BLaER1 (cell line): ENCODE results near the gene FHL3.
"Not testable (repeated sequence)": the region's sequence is repeated elsewhere in the genome, so short reads cannot be mapped to it uniquely, and the experiment has no call there.

Experiments used
- H3K27ac ChIP-seq: shearing (Covaris generic); formaldehyde crosslinking; 2 replicates; pipeline ENCODE4 v1.8.1; 2022
- H3K27me3 ChIP-seq: shearing (Covaris generic); formaldehyde crosslinking; 2 replicates; pipeline ENCODE4 v1.8.1; 2022
- H3K36me3 ChIP-seq: shearing (Covaris generic); formaldehyde crosslinking; 2 replicates; pipeline ENCODE4 v1.8.1; 2022
- H3K4me1 ChIP-seq: shearing (Covaris generic); formaldehyde crosslinking; 2 replicates; pipeline ENCODE4 v1.8.1; 2022
- H3K4me2 ChIP-seq: shearing (Covaris generic); formaldehyde crosslinking; 2 replicates; pipeline ENCODE4 v1.8.1; 2022
- H3K4me3 ChIP-seq: shearing (Covaris generic); formaldehyde crosslinking; 2 replicates; pipeline ENCODE4 v1.8.1; 2022
- H3K9ac ChIP-seq: shearing (Covaris generic); formaldehyde crosslinking; 2 replicates; pipeline ENCODE4 v1.8.1; 2022
- H3K9me3 ChIP-seq: shearing (Covaris generic); formaldehyde crosslinking; 2 replicates; pipeline ENCODE4 v1.8.1; 2022
- H4K20me1 ChIP-seq: shearing (Covaris generic); formaldehyde crosslinking; 2 replicates; pipeline ENCODE4 v1.8.1; 2022
- Cebpa-rat ChIP-seq: shearing (Covaris generic); IDR thresholded peaks from 2 replicates; pipeline ENCODE4 v1.8.1; 2022

The FHL3 gene

DNA sequence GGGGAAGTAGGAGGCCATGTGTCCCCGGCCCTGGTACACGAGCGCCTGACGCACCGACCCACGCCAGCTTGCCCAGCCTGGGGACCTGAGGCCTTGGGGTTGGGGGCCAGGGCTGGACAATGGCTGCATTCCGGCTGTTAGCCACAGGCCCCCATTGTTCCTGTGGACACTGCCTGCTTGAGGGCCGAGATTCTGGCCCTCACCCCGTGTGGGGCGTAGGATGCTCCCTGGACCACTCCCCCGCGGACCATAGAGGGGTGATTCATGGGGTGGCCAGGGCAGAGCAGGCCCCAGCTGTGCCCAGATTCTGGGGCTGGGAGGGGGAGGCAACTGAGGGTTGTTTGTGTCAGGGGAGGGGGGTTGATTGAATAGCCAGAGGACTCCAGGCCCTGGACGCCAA, 29.6 kb upstream of the FHL3 start:
- no peaks in the 10 kb centered on the region for H3K27me3 ChIP-seq
- no peak overlapping the region for H3K4me2 ChIP-seq
- no peak overlapping the region for H3K4me3 ChIP-seq
- no peak for TF ChIP-seq Cebpa-rat
- H3K9ac ChIP-seq = no peak overlapping the region
- no peak overlapping the region for H3K27ac ChIP-seq
- H3K9me3 ChIP-seq = no peaks in the 10 kb centered on the region
- peaks cover 49% of the 10 kb centered on the region for H3K4me1 ChIP-seq
- H3K36me3 ChIP-seq = no peaks in the 10 kb centered on the region
- no peaks in the 10 kb centered on the region for H4K20me1 ChIP-seq

DNA sequence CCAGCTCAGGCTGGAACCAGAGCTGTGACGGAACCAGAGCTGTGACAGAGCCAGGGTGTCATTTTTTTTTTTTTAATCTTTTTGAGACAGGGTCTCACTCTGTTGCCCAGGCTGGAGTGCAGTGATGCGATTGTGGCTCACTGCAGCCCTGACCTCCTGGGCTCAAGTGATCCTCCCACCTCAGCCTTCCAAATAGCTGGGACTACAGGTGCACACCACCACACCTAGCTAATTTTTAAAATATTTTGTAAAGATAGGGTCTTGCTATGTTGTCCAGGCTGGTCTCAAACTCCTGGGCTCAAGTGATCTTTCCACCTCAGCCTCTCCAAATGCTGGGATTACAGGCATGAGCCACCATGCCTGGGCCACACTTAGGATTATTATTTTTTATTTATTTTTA, 27.7 kb upstream of the FHL3 start:
- Histone ChIP-seq H3K4me2 (peak overlapping the region; percentile 55; the same call in 1 of the 2 replicates), H3K4me1 (peaks cover 51% of the 10 kb centered on the region)
- H3K27ac ChIP-seq, H3K36me3 ChIP-seq, H3K9me3 ChIP-seq, H3K27me3 ChIP-seq, H3K4me3 ChIP-seq, H3K9ac ChIP-seq, H4K20me1 ChIP-seq: not testable (repeated sequence)

DNA sequence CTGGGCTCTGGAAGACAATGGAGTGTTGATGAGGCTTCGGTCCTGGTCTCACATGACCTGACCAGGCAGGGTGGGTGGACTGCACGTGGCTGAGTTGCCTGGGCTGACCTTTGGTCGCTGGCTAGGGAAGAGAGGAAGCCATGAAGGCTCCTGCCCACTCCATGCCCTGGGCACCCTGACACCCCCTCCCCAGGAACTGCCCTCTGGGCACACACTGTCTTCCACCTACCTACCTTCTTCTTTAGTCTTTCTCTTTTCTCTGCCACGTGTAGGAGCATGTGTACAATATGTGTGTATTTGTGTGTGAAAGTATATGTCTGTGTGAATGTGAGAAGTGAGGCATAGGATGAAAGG, 26.2 kb upstream of the FHL3 start:
- Histone ChIP-seq H3K4me2 (peak overlapping the region; percentile 87; the same call in 1 of the 2 replicates), H4K20me1 (0 out of 2 replicates have a peak, but pooled peaks cover 4% of the 10 kb centered on the region), H3K36me3 (peaks cover 7% of the 10 kb centered on the region), H3K9ac (no peak overlapping the region), H3K4me1 (peaks cover 64% of the 10 kb centered on the region), H3K27ac (no peak overlapping the region), H3K27me3 (no peaks in the 10 kb centered on the region), H3K9me3 (no peaks in the 10 kb centered on the region), H3K4me3 (no peak overlapping the region)
- TF ChIP-seq Cebpa-rat = no peak

DNA sequence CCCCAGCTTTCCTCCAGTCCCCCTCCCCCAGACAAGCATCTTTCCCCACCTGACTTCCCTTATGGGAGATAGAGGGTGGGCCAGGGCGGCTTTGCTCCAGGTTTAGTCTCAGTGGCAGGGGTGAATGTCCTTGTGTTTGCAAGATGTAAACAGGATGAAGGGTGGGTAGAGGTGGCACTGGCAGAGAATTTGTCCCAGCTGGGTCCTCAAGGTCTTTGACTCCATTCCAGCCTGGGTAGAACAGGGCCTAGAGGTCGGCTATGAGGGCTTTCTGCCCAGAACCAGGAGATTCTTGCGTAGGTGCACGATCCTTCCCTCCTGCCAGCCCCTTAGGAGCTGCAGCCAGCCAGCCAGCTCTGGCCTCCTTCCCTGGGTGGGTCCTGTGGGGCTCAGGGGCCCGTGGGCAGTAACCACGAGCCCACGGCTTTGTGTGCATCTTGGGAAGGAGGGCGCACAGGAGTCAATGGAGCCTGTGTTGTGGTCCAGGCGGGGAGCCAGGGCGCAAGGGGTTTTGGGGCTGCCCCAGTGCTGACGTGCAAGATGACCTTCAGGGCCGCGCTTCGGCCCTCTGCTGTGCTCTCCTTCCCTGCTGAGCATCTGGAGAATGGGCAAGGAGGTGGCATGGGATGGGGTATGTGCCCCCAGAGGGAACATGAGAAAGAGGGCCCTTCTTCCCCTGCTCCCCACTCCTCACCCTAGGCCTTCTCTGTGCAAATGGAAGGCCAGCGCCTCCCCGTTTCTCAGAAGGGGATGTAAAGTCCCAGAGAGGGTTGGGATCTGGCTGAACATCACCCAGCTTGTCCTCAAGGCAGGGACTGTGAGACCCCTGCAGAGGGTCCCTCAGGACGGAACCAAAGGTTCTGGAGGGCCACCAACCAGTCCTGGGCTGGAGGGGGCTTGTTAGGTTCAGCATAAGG, 25.5 kb upstream of the FHL3 start:
- H3K9me3 ChIP-seq = no peaks in the 10 kb centered on the region
- 0 out of 2 replicates have a peak, but pooled peaks cover 4% of the 10 kb centered on the region for H4K20me1 ChIP-seq
- H3K9ac ChIP-seq = peak overlapping the region; percentile 65
- H3K27ac ChIP-seq = peak overlapping the region; percentile 72
- no peak for TF ChIP-seq Cebpa-rat
- H3K4me3 ChIP-seq = peak overlapping the region; percentile 5; the same call in 1 of the 2 replicates
- H3K27me3 ChIP-seq = no peaks in the 10 kb centered on the region
- H3K4me1 ChIP-seq = peaks cover 70% of the 10 kb centered on the region
- peaks cover 13% of the 10 kb centered on the region for H3K36me3 ChIP-seq
- peak overlapping the region; percentile 87 for H3K4me2 ChIP-seq

DNA sequence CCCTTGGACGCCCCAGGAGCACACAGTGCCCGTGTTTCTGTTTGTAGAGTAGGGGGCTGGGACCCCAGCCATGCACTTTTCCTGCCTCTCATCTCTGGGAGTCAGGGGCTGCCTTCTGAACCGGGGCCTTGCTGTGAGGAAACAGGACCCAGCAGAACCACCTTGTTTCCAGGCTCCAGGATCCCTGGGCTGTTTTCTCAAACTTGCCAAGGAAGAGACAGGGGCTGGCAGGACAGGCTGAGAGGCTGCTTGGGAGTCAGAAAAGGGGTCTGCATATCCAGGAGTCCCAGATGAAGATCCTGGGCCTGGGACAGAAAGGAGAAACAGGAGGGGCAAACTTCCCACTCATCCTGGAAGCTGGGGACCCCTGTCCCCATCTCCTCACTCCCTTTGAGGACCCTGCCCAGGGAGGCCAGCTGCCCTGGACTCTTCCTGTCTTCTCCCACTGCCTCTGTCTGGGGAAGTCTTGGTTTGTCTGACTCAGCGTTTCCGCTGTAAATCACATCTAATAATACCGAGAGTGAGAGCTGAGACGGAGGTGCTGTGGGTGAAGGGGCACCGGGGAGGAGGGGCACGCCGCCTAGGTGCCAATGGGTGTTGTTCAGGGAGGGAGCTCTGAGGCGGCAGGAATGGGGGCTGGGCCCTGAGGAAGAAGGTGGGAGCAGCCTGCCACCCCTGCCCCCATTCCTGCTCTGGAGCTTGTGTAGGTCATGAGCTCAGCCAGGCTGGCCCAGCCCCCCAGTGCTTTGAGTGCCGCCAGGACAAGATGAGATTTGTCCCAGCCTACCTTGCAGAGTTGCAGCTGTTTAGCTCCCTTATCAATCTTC, 24.6 kb upstream of the FHL3 start:
- Histone ChIP-seq H3K4me2 (peak overlapping the region; percentile 87), H3K27ac (peak overlapping the region; percentile 72), H3K4me3 (peak overlapping the region; percentile 5; the same call in 1 of the 2 replicates), H3K4me1 (peaks cover 70% of the 10 kb centered on the region), H3K9ac (peak overlapping the region; percentile 65), H3K9me3 (no peaks in the 10 kb centered on the region), H3K27me3 (no peaks in the 10 kb centered on the region), H4K20me1 (peaks cover 11% of the 10 kb centered on the region; the same call in 1 of the 2 replicates), H3K36me3 (peaks cover 22% of the 10 kb centered on the region)
- TF ChIP-seq Cebpa-rat = no peak

DNA sequence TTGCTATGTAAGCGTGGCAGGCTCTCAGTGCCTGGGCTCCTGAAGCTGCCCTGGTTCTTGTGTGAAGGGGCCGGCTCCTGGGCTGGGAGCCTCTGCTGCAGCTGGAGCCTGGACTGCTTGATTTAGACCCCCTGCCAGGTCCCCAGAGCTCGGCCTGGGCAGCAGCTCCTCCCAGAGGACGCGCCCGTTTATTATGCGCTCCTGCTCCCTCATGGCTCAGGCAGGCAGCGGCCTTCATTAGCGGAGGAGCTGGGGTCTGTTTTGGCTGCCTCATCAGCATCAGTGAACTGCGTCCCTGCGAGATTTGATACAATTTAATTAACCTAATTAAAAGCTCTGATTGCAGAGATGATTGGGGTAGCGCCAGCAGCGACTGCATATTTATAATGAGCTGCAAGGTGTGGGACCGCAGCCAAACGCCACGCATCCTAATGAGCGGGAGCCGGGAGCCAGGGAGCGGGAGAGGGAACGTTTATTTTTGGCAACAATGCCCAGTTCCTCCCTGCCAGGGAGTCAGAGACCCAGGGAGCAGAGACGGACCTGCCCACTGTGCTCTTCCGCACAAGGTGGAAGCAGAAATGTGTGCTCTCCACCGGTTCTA, 23.9 kb upstream of the FHL3 start:
- H3K27me3 ChIP-seq = no peaks in the 10 kb centered on the region
- no peak overlapping the region for H3K4me3 ChIP-seq
- H3K4me2 ChIP-seq = peak overlapping the region; percentile 87
- peaks cover 11% of the 10 kb centered on the region; the same call in 1 of the 2 replicates for H4K20me1 ChIP-seq
- peaks cover 65% of the 10 kb centered on the region for H3K4me1 ChIP-seq
- H3K36me3 ChIP-seq = peaks cover 30% of the 10 kb centered on the region
- no peaks in the 10 kb centered on the region for H3K9me3 ChIP-seq
- H3K9ac ChIP-seq = 0 out of 2 replicates have a peak overlapping the region, but pooled peaks have one; percentile 65
- H3K27ac ChIP-seq = peak overlapping the region; percentile 72
- TF ChIP-seq Cebpa-rat = no peak

DNA sequence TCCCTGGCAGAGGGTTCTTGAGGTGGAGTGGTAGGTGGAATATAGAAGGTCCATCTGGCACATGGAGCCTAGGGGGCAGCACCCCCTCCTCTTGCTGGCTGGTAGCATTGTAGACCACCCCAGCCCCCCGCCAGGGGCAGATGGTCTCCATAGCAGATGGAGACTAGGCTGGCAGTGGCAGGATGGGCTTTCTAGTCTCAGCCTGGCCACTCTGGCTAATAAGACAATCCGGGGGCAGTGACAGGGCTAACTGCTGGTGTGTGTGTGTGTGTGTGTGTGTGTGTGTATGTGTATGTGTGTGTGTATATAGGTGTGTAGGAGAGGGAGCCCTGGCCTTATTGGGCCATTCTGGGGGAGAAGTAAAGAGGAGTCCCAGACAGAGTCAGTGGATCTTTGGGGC, 23.4 kb upstream of the FHL3 start:
- H3K4me3 ChIP-seq = no peak overlapping the region
- H3K36me3 ChIP-seq = peaks cover 35% of the 10 kb centered on the region
- H3K9me3 ChIP-seq = no peaks in the 10 kb centered on the region
- peak overlapping the region; percentile 87 for H3K4me2 ChIP-seq
- H3K27ac ChIP-seq = peak overlapping the region; percentile 72; the same call in 1 of the 2 replicates
- H4K20me1 ChIP-seq = peaks cover 11% of the 10 kb centered on the region; the same call in 1 of the 2 replicates
- TF ChIP-seq Cebpa-rat = no peak
- H3K27me3 ChIP-seq = no peaks in the 10 kb centered on the region
- peaks cover 59% of the 10 kb centered on the region for H3K4me1 ChIP-seq
- H3K9ac ChIP-seq = no peak overlapping the region

DNA sequence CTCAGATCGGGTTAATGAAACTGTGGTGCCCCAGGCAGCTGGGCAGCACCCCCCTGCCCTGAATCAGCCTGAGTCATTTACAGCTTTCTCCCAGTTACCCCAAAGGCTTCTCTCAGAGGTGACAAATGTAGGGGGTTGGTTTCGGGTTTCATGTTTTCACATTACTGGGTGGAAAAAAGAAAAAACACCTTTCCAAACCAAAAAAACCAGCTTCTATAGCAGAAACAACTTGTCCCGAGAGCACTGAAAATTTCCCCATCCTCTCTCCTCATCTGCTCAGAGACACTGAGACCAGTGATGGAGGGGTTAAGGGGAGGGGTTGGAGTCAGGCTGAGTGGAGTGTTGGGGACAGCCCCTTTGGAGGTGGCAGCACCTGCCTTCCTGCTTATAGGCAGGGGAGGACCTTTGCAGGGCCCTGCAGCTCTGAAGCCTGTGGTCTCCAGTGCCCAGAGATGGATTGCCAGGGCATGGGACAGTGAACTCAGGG, 22.8 kb upstream of the FHL3 start:
- Histone ChIP-seq H3K27ac (no peak overlapping the region), H3K4me3 (no peak overlapping the region), H3K27me3 (no peaks in the 10 kb centered on the region), H4K20me1 (peaks cover 11% of the 10 kb centered on the region; the same call in 1 of the 2 replicates), H3K9ac (no peak overlapping the region), H3K4me1 (peaks cover 54% of the 10 kb centered on the region), H3K4me2 (peak overlapping the region; percentile 87; the same call in 1 of the 2 replicates), H3K9me3 (no peaks in the 10 kb centered on the region), H3K36me3 (peaks cover 40% of the 10 kb centered on the region)
- no peak for TF ChIP-seq Cebpa-rat
